H9 (cell line): ENCODE measurements around the gene MIER1. TPM values are rescaled to one million over a fixed set of nuclear protein-coding genes. Genes with fewer than 3 reads are reported as not detected.

Source experiments
- DNase-seq: peaks from one replicate; pipeline ENCODE4 v3.0.0-alpha.2; 2017
- H2AFZ ChIP-seq: one replicate; pipeline ENCODE4 v1.6.1; 2013; ENCODE audit warnings: mild to moderate bottlenecking, low read length, control low read depth, moderate library complexity
- H2AK5ac ChIP-seq: 2 replicates; pipeline ENCODE4 v1.6.1; 2013; ENCODE audit warnings: low read length, control low read depth, mixed read lengths; ENCODE audit not compliant: insufficient read length
- H2BK120ac ChIP-seq: one replicate; pipeline ENCODE4 v1.6.1; 2013; ENCODE audit warnings: low read depth, mild to moderate bottlenecking, low read length, control low read depth, inconsistent platforms; ENCODE audit not compliant: poor library complexity, severe bottlenecking
- H2BK12ac ChIP-seq: 2 replicates; pipeline ENCODE4 v1.6.1; 2013; ENCODE audit warnings: low read length, control low read depth, mixed read lengths, low read depth; ENCODE audit not compliant: insufficient read length
- H2BK15ac ChIP-seq: 2 replicates; pipeline ENCODE4 v1.6.1; 2013; ENCODE audit warnings: low read depth, low read length, control low read depth
- H2BK20ac ChIP-seq: one replicate; pipeline ENCODE4 v1.6.1; 2013; ENCODE audit warnings: low read depth, mild to moderate bottlenecking, low read length, control low read depth, inconsistent platforms; ENCODE audit not compliant: poor library complexity, severe bottlenecking
- H2BK5ac ChIP-seq: 2 replicates; pipeline ENCODE4 v1.6.1; 2013; ENCODE audit warnings: low read length, control low read depth, mixed read lengths; ENCODE audit not compliant: insufficient read length
- H3K14ac ChIP-seq: 2 replicates; pipeline ENCODE4 v1.6.1; 2013; ENCODE audit warnings: low read length, control low read depth; ENCODE audit not compliant: insufficient read depth
- H3K18ac ChIP-seq: 2 replicates; pipeline ENCODE4 v1.6.1; 2013; ENCODE audit warnings: low read depth, mild to moderate bottlenecking, mixed read lengths, low read length, control low read depth; ENCODE audit not compliant: insufficient read length
- H3K23ac ChIP-seq: 2 replicates; pipeline ENCODE4 v1.6.1; 2013; ENCODE audit warnings: low read length, control low read depth, mixed read lengths, low read depth; ENCODE audit not compliant: insufficient read length
- H3K23me2 ChIP-seq: 2 replicates; pipeline ENCODE4 v1.6.1; 2013; ENCODE audit warnings: low read depth, mild to moderate bottlenecking, mixed read lengths, low read length, control low read depth; ENCODE audit not compliant: insufficient read length, poor library complexity, severe bottlenecking
- H3K27ac ChIP-seq: 2 replicates; pipeline ENCODE4 v1.5.1; 2013; ENCODE audit warnings: low read length, control low read depth, mixed read lengths, low read depth; ENCODE audit not compliant: insufficient read length
- H3K27me3 ChIP-seq: 2 replicates; pipeline ENCODE4 v1.6.1; 2013; ENCODE audit warnings: low read length, control low read depth, inconsistent platforms; ENCODE audit not compliant: insufficient read depth
- H3K4ac ChIP-seq: 2 replicates; pipeline ENCODE4 v1.6.1; 2013; ENCODE audit warnings: low read depth, mild to moderate bottlenecking, control low read depth, inconsistent platforms, low read length, moderate library complexity
- H3K4me1 ChIP-seq: 2 replicates; pipeline ENCODE4 v1.6.1; 2013; ENCODE audit warnings: low read length, control low read depth, inconsistent platforms; ENCODE audit not compliant: insufficient read depth
- H3K4me2 ChIP-seq: 2 replicates; pipeline ENCODE4 v1.6.1; 2013; ENCODE audit warnings: low read length, control low read depth, mixed read lengths; ENCODE audit not compliant: insufficient read length, insufficient read depth
- H3K56ac ChIP-seq: 2 replicates; pipeline ENCODE4 v1.6.1; 2013; ENCODE audit warnings: low read depth, mild to moderate bottlenecking, mixed read lengths, low read length, control low read depth; ENCODE audit not compliant: insufficient read length
- H3K79me1 ChIP-seq: 2 replicates; pipeline ENCODE4 v1.6.1; 2013; ENCODE audit warnings: low read depth, mild to moderate bottlenecking, moderate library complexity, low read length, control low read depth, inconsistent platforms; ENCODE audit not compliant: insufficient read depth, poor library complexity, severe bottlenecking
- H3K79me2 ChIP-seq: 2 replicates; pipeline ENCODE4 v1.6.1; 2013; ENCODE audit warnings: low read length, control low read depth, inconsistent platforms; ENCODE audit not compliant: insufficient read depth
- H3K9ac ChIP-seq: 2 replicates; pipeline ENCODE4 v1.6.1; 2013; ENCODE audit warnings: low read length, control low read depth, mixed read lengths; ENCODE audit not compliant: insufficient read length; ENCODE audit errors: extremely low read depth
- H3K9me3 ChIP-seq: one replicate; pipeline ENCODE4 v1.6.1; 2013; ENCODE audit warnings: low read depth, low read length, inconsistent platforms; ENCODE audit not compliant: control insufficient read depth
- H3T11ph ChIP-seq: one replicate; pipeline ENCODE4 v1.6.1; 2013; ENCODE audit warnings: mild to moderate bottlenecking, low read length, control low read depth, inconsistent platforms
- H4K20me1 ChIP-seq: one replicate; pipeline ENCODE4 v1.6.1; 2013; ENCODE audit not compliant: control insufficient read depth, insufficient read length, insufficient read depth
- H4K5ac ChIP-seq: 2 replicates; pipeline ENCODE4 v1.6.1; 2013; ENCODE audit warnings: low read depth, mild to moderate bottlenecking, mixed read lengths, low read length, control low read depth; ENCODE audit not compliant: insufficient read length
- H4K8ac ChIP-seq: replicated peaks from 2 replicates; pipeline ENCODE4 v1.6.1; 2013; ENCODE audit warnings: low read length, control low read depth, mixed read lengths, low read depth; ENCODE audit not compliant: insufficient read length
- H4K91ac ChIP-seq: 2 replicates; pipeline ENCODE4 v1.6.1; 2013; ENCODE audit warnings: low read depth, mild to moderate bottlenecking, moderate library complexity, mixed read lengths, low read length, control low read depth; ENCODE audit not compliant: insufficient read length
- H3K27ac Mint-ChIP-seq, 3 experiments: 2 replicates in 2 of 3; 3 replicates in 1 of 3; pipeline ENCODE4 v1.8.0; 2020 to 2021; ENCODE audit warnings: mixed read lengths in 3 of 3, mild to moderate bottlenecking in 1 of 3, moderate library complexity in 1 of 3
- H3K27me3 Mint-ChIP-seq: 2 replicates; pipeline ENCODE4 v1.8.0; 2021; ENCODE audit warnings: low read depth, mild to moderate bottlenecking, moderate library complexity, mixed read lengths
- H3K36me3 Mint-ChIP-seq, 3 experiments: 2 replicates in 2 of 3; 3 replicates in 1 of 3; pipeline ENCODE4 v1.8.0; 2020 to 2021; ENCODE audit warnings: low read depth in 3 of 3, mixed read lengths in 3 of 3; ENCODE audit not compliant: insufficient read depth in 1 of 3
- H3K4me1 Mint-ChIP-seq, 2 experiments: 2 replicates each; pipeline ENCODE4 v1.8.0; 2020; ENCODE audit warnings: mixed read lengths in 2 of 2
- H3K4me3 Mint-ChIP-seq, 2 experiments: 2 replicates in 1 of 2; 3 replicates in 1 of 2; pipeline ENCODE4 v1.8.0; 2020 to 2021; ENCODE audit warnings: mild to moderate bottlenecking in 2 of 2, mixed read lengths in 2 of 2, moderate library complexity in 1 of 2
- H3K9me3 Mint-ChIP-seq, 2 experiments: 2 replicates in 1 of 2; 3 replicates in 1 of 2; pipeline ENCODE4 v1.8.0; 2020; ENCODE audit warnings: mild to moderate bottlenecking in 2 of 2, mixed read lengths in 2 of 2, moderate library complexity in 1 of 2
- CTCF ChIP-seq: fragments of 200-600 bp; sonication (generic); conservative IDR thresholded peaks from 3 replicates; pipeline ENCODE4 v1.8.0; 2021; ENCODE audit warnings: antibody characterized with exemption, mild to moderate bottlenecking
- WGBS: extraction: QIAGEN DNeasy Blood & Tissue Kit; methylation state at CpG from one replicate; pipeline ENCODE4 v1.1.7; 2013; ENCODE audit warnings: missing lambda C conversion rate, low lambda C conversion rate, mixed read lengths; ENCODE audit not compliant: insufficient read length; ENCODE audit errors: extremely low coverage; 5-methylcytosine and 5-hydroxymethylcytosine counted together
- total RNA-seq: library from RNA; stranded (reverse); gene quantifications from 2 replicates; pipeline ENCODE4 v1.2.1, GENCODE V29; 2021

MIER1 gene
- total RNA-seq, 1 experiment from 2014 or later, result 28.5 TPM

DNA sequence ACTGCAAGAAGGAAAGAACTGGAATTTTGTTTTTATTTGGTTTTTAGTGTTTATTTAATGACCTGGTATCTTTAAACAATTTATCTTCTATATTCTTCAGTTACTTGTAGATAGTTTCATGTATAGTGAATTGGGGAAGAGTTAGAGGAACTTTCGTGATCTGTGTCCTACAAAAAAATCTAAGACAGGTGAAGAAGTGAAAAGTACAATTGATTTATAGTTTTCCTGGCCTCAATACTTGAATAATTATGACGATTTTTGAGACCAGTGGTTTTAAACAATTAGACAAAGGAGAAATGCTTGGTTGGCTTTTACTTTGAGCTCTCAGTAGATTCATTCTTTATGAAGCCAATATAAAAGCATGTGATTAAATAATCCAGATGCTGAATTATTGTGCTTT lies 7.5 kb downstream of the MIER1 start:
- Mint-ChIP-seq H3K4me1 (peaks cover 26 to 32% of the 10 kb centered on the region in 2 experiments), H3K27ac (no peak overlapping the region; a peak in 2 of 7 replicates), H3K36me3 (peaks cover 0 to 4% (median 0%) of the 10 kb centered on the region in 3 experiments; a peak in 2 of 7 replicates), H3K27me3 (no peaks in the 10 kb centered on the region), H3K4me3 (peak overlapping the region; percentile 24 to 57), H3K9me3 (no peaks in the 10 kb centered on the region)
- no peaks in the 10 kb centered on the region for H3K4me1 ChIP-seq
- H3K9ac ChIP-seq, result no peak overlapping the region
- H3K23me2 ChIP-seq, result peaks cover 8% of the 10 kb centered on the region
- H2BK20ac ChIP-seq, result no peak overlapping the region
- no peaks in the 10 kb centered on the region for H3K27me3 ChIP-seq
- H4K91ac ChIP-seq, result no peak overlapping the region
- no peak overlapping the region for H3T11ph ChIP-seq
- H2AK5ac ChIP-seq, result no peak overlapping the region
- H4K8ac ChIP-seq, result no peak overlapping the region
- no peak for TF ChIP-seq CTCF
- H4K5ac ChIP-seq, result no peak overlapping the region
- no peak overlapping the region for H2AFZ ChIP-seq
- no peaks in the 10 kb centered on the region for H3K9me3 ChIP-seq
- no peaks in the 10 kb centered on the region for H4K20me1 ChIP-seq
- H2BK12ac ChIP-seq, result no peak overlapping the region
- peaks cover 20% of the 10 kb centered on the region; the same call in 1 of the 2 replicates for H3K79me2 ChIP-seq
- H2BK15ac ChIP-seq, result no peak overlapping the region
- H2BK120ac ChIP-seq, result no peak overlapping the region
- no peak overlapping the region for H3K23ac ChIP-seq
- no peak overlapping the region for H2BK5ac ChIP-seq
- H3K4me2 ChIP-seq, result no peak overlapping the region
- no peak overlapping the region for H3K18ac ChIP-seq
- no peak for DNase-seq
- H3K4ac ChIP-seq, result no peak overlapping the region
- WGBS, result no CpG with 5 or more reads among the region's 2 CpGs
- no peak overlapping the region for H3K27ac ChIP-seq
- H3K56ac ChIP-seq, result no peak overlapping the region
- no peak overlapping the region for H3K14ac ChIP-seq
- H3K79me1 ChIP-seq, result no peaks in the 10 kb centered on the region
